ENCODE data around the gene NUDT3.
"Not testable (repeated sequence)": the region's sequence is repeated elsewhere in the genome, so short reads cannot be mapped to it uniquely, and the experiment has no call there.

The NUDT3 gene

DNA sequence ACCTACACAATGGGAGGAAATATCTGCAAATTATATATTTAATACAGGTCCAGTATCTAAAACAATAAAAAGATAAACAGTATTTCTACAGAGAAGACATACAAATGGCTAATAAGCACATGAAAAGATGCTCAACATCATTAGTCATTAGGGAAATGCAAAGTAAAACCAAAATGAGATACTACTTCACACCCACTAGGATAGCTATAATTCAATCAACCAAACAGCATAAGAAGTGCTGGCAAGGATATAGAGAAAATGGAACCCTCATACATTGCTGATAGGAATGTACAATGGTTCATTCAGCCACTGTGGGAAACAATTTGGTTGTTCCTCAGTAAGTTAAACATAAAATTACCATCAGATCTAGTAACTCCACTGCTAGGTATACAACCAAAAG lies 48.7 kb downstream of the NUDT3 start:
- DNase-seq (ENCODE audit: low read depth in 2 of 2) = no peak

DNA sequence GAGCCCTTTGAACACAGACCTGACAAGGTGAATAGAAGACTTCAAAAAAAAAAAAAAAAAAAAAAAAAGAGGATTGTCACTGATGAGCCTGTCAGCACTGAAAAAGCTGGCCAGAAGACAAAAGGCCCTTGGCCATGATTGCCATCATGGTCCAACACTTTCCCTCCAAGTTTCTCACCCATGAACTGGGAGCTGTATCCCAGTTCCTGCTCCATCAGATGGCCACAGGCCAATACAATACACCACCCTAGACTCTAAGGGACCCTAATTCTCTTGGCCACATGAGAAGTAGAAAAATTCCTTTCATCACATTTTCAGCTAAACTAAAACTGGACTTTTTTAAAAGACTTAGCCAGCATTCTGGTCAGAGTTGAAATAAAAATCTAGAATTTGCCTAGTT lies 50.2 kb downstream of the NUDT3 start:
- DNase-seq (ENCODE audit: low read depth in 2 of 2) = no peak

DNA sequence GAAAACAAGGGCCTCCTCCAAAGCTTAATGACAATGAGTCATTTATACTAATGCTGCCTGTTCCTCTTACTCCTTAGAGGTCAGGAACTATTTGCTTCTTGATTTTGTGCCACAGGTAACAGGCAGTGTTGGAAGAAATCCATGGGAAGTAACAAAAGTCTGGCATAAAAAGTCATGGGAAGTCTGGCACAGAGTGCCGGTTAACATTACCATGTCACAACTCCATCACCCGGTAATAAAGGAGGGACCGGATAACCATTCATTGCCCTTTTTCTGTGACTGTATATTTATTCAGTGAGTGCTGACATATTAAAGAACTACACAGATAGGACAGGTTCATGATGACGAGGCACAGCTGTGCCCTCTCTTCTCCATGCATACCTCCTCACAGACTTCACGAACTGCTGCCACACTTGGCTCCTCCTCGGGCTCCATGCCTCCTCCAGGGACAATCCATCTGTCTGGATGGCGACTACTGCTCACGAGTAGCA lies 50.9 kb downstream of the NUDT3 start:
- no peak for DNase-seq (ENCODE audit: low read depth in 2 of 2)

DNA sequence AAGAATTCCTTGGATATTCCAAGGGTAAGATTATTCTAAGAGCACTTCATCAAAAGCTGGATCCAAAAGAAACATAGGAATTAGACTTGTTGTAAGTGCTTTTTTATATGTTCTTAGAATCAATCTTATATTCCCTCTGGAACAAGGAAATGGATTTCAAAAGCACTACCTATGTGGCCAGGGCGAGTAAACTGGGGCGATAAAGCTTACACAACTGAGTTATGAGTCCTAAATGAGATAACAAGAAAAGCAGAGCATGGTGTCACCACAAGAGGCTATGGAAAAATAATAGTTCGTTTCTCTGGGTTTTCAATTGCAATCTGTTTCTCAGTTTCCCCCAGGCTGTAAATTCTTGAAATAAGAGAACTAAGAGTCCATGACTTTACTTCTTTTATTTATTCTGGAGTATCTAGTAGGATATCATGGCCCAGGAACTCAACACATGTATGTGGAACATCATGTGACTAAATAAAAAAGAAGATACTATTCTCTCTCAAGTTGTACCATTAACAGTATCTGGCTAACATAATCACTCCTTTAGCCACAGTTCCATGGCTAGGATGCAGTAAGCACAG lies 51.5 kb downstream of the NUDT3 start:
- no peak for DNase-seq (ENCODE audit: low read depth in 2 of 2)

DNA sequence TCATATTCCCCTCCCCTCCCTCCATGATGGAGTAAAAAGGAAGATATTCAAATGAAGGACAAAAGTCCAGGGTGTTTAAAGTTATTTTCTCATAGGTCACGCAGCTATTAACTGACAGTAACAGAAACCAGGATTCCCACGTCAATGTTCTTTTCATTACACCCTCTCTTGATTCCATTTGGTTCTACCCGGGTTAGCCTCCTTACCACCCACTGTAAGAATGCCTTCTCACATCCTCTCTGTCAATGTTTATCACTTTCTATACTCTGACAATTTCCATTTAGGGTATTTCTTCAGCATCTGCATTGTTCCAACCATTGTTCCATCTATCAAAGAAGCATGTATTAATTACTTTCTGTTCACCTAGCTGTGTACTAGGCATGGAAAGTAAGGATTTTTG lies 52.1 kb downstream of the NUDT3 start:
- no peak for DNase-seq (ENCODE audit: low read depth in 2 of 2)

DNA sequence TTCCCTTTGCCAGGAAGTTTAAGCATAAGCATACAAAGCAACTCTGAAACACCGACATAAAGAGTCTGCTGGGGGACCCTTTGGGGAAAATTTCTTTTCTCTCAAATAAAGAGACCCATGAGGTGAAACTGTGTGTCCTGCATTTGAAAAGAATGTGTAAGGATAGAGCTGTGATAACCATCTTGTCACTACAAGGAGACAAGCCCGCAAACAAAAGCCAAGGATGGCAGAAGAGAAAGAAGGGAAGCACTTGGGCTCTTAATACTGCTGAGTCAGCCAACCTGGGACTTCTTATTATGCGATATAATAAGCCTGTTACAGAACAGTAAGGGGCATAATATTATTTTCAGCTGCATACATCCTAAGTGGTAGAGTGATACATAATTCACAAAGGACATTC lies 52.5 kb downstream of the NUDT3 start:
- DNase-seq (ENCODE audit: low read depth in 2 of 2) = no peak

DNA sequence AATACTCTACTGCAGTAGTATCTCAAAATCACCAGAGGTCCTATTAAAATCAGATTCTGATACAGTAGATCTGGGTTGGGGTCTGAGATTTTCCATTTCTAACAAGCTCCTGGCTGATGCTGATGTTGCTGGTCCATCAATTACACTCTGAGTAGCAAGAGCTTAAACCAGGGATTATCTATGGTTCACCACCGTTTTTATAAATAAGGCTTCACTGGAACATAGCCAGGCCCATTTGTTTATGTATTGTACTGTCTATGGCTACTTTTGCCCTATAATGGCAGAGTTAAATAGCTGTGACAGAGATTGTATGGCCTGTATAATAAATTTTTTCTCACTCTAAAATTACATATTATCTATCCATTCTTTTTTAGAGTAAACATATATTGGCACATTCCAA lies 53.0 kb downstream of the NUDT3 start:
- no peak for DNase-seq (ENCODE audit: low read depth in 2 of 2)

DNA sequence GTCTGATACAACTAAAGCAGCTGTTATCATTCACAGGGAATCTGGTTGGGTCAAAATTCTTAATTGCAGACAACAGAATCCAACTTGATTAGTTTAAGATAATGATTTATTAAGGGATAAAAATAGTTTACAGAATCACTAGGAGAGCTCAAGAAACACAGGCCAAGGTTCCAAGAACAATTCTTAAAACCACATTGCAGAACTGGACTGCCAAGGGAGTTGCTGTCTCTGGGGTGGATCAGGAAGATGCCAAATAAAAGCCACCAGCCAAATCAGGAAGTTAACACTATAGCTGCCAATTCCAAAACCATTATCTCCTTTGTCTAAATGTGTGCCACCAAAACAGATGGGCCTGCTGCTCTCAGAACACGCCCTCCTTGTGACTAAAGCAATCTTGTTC lies 53.7 kb downstream of the NUDT3 start:
- DNase-seq (ENCODE audit: low read depth in 2 of 2) = no peak

DNA sequence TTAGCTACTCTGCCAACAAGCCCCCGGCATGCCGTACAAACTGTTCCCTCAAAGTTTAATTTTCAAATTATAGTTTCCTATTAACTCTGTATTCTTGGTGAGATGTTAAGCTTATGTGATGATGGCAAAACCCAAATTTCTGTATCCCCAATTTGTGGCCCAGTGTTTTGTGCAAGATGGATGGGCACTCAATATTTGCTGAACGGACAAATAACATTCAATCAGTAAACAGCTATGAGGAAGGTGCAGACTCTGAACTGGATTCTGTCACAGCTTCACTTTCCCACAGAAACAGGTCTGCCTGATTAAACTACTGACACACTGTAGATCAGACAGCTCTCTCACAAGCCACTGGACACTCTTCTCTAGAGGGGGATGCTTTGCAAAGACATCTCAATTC lies 54.1 kb downstream of the NUDT3 start:
- no peak for DNase-seq (ENCODE audit: low read depth in 2 of 2)

DNA sequence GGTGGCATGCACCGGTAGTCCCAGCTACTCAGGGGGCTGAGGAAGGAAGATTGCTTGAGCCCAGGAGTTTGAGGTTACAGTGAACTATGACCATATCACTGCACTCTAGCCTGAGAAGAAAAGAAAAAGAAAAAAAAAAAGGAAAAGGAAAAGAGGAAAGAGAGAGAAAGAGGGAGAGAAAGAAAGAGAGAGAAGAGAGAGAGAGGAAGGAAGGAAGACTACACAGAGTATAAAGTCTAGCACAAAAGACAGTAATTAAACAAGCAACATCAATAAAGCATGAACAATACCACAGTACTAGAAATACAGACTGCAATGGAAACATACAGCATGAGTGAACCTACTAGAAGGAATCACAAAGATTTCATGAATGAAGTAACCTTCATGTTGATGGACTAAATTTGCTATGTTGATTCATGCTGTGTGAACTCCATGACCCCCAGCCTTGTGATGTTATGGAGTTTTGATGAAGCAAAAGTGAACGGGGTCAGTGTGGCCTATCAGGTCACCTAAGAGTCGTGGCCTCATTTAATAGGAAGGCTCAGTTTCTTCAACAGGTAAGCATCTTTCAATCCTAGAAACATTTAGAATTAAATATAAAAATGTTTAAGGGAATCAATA lies 57.6 kb downstream of the NUDT3 start:
- no peak for DNase-seq (ENCODE audit: low read depth in 2 of 2)

DNA sequence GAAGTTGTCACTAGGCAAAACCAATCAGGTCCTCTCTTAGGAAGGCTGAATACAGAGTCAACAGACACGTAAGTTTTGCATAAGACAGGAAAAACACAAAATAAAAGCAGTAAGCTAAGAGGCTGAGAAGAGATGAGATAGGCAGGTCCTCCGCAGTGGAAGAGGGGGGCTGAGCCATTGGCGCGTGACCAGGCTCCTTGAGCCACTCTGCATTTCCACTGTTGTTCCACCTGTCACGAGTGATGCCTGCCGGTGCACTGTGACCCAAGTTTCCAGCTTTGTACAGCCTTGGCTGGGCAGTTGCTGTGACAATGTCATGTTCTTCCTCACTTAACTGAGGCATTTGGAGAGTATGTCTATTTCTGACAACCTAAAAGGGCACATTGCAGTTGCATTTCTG lies 58.6 kb downstream of the NUDT3 start:
- DNase-seq (ENCODE audit: low read depth in 2 of 2) = no peak

DNA sequence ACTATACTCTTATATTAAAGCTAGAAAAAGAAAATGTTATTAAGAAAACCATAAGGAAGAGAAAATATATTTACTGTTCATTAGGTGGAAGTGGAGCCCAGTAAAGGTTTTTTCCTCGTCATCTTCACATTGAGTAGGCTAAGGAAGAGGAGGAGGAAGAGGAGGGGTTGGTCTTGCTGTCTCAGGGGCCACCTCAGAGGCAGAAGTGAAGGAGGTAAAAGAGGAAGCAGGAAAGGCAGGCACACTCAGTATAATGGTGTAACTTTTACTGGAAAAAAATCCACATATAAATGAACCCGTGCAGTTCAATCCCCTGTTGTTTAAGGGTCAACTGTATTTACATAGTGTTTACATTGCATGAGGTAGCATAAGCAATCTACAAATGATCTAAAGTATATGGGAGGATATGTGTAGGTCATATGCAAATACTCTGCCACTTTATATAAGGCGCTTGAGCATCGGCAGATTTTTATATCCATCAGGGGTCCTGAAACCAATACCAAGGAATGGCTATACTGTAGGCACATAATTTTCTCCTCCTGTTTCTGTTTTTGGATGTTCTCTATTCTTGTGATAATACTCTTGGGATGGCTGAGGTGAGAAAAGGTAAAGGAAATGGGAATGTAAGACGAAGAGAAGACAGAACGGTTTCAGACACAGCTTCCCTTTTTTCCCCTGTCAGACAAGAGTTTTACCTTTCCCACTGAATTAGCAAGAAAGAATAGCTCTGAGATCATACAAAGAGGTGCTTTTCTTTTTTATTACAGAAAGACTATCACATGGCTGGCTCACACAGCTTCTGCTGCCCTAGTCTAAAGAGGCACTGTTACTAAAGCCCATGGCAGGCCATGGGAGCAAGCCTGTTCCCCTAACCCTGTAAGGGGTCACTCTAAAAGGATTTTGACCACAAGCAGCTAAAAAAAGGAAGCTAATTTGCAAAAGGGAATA lies 59.9 kb downstream of the NUDT3 start:
- no peak for DNase-seq (ENCODE audit: low read depth in 2 of 2)

DNA sequence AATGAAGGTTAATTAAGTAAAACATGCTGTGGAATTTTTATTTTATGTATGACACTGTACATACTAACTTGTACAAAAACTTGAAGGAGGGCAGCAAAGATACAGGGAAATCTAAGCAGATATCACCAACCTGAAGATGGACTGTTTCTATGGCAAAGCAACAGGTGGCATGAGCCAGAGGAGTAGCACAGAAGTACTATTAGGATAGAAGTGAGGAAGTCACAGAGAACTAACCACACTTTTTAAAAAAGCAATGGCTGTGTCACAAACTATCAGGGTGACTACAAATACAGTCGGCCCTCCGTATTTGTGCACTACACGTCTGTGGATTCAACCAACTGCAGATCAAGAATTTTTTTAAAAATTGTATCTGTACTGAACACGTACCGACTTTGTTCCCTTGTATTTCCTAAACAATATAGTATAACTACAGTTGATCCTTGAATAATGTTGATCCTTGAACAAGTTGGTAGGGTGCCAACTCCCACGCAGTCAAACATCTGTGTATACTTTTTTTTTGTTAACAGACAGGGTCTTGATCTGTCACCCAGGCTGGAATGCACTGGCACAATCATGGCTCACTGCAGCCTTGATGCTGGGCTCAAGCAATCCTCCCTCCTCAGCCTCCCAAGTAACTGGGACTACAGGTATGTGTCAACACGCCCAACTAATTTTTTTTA lies 61.0 kb downstream of the NUDT3 start:
- no peak for DNase-seq (ENCODE audit: low read depth in 2 of 2)

DNA sequence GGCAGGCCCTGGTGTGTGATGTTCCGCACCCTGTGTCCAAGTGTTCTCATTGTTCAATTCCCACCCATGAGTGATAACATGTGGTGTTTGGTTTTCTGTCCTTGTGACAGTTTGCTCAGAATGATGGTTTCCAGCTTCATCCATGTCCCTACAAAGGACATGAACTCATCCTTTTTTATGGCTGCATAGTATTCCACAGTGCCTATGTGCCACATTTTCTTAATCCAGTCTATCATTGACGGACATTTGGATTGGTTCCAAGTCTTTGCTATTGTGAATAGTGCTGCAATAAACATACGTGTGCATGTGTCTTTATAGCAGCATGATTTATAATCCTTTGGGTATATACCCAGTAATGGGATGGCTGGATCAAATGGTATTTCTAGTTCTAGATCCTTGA lies 62.7 kb downstream of the NUDT3 start:
- not testable (repeated sequence) for DNase-seq (ENCODE audit: low read depth in 2 of 2)

DNA sequence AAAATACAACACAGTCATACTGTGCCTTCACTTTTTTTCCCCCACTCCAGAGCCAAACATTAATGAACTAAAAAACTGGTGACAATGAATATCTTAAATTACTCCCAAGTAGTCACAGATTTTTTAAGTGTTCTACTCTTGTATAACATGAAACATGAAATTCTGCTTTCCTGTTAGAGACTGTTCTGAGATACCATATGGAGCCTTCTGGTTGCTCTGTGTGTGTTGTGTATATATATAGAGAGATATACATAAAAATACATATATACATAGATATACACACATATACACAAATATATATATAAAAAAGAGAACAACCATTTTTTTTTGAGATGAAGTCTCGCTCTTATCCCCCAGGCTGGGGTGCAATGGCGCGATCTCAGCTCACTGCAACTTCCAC lies 63.5 kb downstream of the NUDT3 start:
- no peak for DNase-seq (ENCODE audit: low read depth in 2 of 2)

DNA sequence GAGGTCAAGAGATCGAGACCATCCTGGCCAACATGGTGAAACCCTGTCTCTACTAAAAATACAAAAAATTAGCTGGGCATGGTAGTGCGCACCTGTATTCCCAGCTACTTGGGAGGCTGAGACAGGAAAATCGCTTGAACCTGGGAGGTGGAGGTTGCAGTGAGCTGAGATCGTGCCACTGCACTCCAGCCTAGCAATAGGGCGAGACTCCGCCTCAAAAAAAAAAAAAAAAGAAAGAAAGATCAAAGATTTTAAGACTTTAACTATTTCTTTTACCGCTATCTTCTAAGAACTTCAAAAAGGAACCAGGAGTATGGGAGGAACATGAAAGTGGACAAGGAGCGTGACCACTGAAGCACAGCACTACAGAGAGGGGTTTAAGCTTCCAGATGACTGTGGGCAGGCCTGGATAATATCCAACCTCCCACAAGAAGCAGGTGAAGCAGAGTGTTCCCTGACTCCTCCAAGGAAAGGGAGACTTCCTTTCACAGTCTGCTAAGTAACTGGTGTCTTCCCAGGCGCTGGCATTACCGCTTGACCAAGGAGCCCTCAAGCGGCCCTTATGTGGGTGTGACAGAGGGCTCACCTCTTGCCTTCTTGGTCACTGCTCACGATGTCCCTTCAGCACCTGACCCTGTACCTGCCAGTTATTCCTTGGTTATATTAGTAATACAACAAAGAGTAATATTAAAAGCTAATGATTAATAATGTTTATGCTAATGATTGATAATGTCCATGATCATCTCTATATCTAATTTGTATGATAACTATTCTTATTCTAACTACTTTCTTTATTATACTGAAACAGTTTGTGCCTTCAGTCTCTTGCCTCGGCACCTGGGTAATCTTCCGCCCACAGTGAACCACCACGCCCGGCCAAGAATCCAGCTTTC lies 64.9 kb downstream of the NUDT3 start:
- not testable (repeated sequence) for DNase-seq (ENCODE audit: low read depth in 2 of 2)

DNA sequence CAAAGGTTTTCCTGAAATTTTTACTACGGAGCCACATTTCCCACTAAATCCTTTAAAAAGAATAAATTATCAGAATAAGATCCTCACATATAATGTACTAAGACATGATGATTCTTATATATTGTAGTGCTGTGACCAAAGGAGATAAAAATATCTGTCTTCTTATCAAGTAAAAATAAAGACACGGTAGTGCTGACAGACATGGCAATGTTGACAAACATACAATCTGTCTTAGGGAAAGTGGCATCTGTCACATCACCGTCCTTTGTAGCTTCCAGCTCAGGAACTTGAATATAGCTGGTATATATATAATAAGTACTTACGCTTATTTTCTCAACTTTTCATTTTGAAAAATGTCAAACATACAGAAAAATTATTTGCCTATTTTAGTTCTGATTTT lies 66.8 kb downstream of the NUDT3 start:
- DNase-seq (ENCODE audit: low read depth in 2 of 2) = no peak

DNA sequence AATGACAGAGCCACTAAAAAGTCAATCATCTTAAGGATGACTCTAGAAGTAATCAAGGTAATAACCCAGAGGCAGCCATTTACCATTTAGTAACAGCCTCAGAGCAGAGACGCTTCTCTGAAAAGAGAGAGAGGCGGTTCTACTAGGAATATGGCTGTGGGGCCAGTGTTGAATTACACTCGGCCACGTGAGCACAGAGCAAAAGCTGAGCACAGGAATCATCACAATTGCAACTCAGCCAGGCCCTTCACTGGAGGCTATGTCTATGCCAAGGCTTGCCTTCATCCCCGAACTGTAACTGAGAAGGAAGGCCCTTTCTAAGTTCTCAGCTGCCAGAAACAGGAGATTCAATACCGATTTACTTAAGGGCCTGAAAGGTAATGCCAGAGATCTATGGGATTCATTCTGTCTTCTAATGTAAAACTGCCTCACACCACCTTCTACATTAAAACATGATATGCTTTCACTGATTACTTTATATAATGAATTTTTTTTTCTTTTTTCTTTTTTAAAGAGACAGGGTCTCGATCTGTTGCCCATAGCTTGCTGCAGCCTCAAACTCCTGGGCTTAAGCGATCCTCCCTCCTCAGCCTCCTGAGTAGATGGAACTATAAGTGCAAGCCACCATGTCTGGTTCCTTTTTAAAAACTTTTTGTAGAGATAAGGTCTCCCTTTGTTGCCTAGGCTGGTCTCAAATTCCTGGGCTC lies 67.6 kb downstream of the NUDT3 start:
- DNase-seq (ENCODE audit: low read depth in 2 of 2) = no peak

DNA sequence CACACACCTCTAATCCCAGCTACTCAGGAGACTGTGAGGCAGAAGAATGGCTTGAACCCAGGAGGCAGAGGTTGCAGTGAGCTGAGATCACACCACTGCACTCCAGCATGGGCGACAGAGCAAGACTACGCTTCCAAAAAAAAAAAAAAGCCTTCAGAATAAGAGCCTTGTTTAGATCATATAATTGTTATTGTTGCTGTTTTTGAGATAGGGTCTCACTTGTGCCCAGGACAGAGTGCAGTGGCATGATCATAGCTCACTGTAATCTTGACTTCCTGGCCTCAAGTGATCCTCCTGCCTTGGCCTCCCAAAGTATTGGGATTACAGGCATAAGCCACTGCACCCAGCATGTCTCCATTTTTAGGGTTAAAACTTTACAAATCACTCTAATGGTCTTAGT lies 68.2 kb downstream of the NUDT3 start:
- DNase-seq (ENCODE audit: low read depth in 2 of 2) = not testable (repeated sequence)

DNA sequence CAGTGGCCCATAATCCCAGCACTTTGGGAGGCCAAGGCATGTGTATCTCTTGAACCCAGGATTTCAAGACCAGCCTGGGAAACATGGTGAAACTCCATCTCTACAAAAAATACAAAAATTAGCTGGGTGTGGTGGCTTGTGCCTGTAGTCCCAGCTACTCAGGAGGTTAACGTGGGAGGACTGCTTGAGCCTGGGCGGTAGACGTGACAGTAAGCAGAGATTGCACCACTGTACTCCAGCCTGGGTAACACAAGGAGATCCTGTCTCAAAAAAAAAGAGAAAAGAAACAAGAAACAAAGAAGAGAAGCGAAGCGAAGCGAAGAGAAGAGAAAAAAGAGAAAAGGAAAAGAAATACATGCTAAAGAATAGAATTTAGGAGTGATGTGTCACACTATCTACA lies 69.2 kb downstream of the NUDT3 start:
- DNase-seq (ENCODE audit: low read depth in 2 of 2) = no peak

DNA sequence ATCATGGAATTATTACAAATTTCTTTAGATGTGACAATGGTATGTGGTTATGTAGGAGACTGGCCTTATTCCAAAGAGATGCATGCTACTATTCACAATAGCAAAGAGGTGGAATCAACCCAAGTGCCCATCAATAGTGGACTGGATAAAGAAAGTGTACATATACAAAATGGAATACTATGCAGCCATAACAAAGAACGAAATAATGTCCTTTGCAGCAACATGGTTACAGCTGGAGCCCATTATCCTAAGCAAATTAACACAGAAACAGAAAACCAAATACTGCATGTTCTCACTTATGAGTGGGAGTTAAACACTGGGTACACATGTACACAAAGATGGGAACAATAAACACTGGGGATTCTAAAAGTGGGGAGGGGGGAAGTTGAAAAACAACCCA lies 69.7 kb downstream of the NUDT3 start:
- DNase-seq (ENCODE audit: low read depth in 2 of 2) = no peak
